ENCODE measurements around the gene SND1. TPM values are rescaled to one million over a fixed set of nuclear protein-coding genes. Genes with fewer than 3 reads are reported as not detected.

SND1 gene
- total RNA-seq, 2 donors from 2014 or later: 91.0 to 111 TPM

DNA sequence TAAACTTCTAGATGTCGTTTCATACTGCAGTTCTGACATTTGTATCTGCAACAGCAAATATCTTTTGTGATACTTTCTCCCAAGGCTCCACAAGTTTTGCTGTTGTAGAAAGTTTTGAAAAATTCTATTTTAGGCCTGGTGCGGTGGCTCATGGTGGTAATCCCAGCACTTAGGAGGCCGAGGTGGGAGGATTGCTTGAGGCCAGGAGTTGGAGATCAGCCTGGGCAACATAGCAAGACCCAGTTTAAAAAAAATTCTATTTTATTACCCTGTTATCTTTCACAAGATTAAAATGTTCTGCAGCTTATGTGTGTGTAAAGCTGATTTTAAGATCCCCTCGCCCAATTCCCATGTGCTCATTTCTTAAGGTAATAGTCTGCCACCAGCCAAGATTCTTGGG lies 1.4 kb downstream of the SND1 start:
- H3K27ac ChIP-seq: no peak overlapping the region
- TF ChIP-seq, protein P1, sequence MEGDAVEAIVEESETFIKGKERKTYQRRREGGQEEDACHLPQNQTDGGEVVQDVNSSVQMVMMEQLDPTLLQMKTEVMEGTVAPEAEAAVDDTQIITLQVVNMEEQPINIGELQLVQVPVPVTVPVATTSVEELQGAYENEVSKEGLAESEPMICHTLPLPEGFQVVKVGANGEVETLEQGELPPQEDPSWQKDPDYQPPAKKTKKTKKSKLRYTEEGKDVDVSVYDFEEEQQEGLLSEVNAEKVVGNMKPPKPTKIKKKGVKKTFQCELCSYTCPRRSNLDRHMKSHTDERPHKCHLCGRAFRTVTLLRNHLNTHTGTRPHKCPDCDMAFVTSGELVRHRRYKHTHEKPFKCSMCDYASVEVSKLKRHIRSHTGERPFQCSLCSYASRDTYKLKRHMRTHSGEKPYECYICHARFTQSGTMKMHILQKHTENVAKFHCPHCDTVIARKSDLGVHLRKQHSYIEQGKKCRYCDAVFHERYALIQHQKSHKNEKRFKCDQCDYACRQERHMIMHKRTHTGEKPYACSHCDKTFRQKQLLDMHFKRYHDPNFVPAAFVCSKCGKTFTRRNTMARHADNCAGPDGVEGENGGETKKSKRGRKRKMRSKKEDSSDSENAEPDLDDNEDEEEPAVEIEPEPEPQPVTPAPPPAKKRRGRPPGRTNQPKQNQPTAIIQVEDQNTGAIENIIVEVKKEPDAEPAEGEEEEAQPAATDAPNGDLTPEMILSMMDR (IDR thresholded peaks at IDR 0.05): no peak
- no peaks in the 10 kb centered on the region for H3K36me3 ChIP-seq
- H3K27me3 ChIP-seq (replicated peaks; ENCODE audit: insufficient read depth): no peaks in the 10 kb centered on the region
- no peak for ATAC-seq (ENCODE audit: insufficient number of reproducible peaks, low FRiP score, low read depth)
- H3K4me1 ChIP-seq (ENCODE audit: control insufficient read depth in 1 of 2, low read depth in 2 of 2): peaks cover 22 to 29% of the 10 kb centered on the region in 2 donors
- no peaks in the 10 kb centered on the region for H3K9me3 ChIP-seq
- DNase-seq (ENCODE audit: low spot score): no peak
- peak overlapping the region; percentile 86 for H3K4me3 ChIP-seq

DNA sequence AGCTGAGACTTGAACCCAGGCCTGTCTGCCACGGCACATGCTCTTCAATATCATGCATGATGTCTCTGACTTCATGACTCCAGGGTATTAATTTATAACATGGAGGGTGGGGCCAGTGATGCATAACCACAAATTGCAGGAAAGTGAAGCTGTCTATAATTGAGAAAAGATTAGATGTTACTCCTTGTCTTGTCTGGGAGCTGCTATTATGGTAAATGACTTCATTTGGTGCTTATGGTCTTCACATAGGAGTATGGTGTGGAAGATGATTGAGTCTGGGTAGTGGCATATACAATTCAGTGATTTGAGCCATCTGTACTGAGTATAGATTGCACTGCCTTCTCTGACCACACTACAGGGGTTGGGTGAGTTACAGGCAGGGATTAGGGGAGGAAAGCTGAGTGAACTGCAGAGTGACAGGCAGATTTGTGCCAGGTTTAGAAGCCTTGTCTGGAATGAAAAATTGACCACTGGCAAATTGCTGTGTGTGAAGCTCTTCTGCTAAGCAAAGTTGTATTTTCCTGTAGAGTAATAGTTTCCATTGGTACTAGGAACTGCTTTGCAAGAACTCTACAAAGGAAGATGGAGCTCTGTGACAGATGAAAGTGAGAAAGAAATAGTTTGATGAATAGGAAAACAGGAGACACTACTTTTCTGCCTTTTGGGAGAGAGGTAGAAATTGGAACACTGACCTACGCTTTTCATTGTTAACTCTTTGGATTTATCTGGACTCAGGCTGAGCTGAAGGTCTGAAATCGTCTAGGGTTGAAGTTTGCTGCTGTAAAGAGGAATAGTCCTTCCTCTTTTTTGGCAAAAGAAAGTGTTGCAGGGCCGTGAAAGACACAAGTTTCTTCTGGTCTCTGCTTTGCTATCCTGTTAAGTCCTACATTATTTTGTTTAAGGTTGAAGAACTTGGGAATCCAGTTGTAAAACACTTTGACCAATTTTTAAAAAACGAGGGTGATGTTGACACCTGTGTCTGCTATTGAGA lies 2.7 kb downstream of the SND1 start:
- ATAC-seq (ENCODE audit: insufficient number of reproducible peaks, low FRiP score, low read depth) (no peak), DNase-seq (ENCODE audit: low spot score) (no peak)
- Histone ChIP-seq H3K4me3 (no peak overlapping the region), H3K4me1 (ENCODE audit: control insufficient read depth in 1 of 2, low read depth in 2 of 2) (peaks cover 22 to 29% of the 10 kb centered on the region in 2 donors), H3K9me3 (no peaks in the 10 kb centered on the region), H3K36me3 (no peaks in the 10 kb centered on the region), H3K27ac (no peak overlapping the region), H3K27me3 (replicated peaks; ENCODE audit: insufficient read depth) (no peaks in the 10 kb centered on the region)
- TF ChIP-seq, protein P1 (IDR thresholded peaks at IDR 0.05): no peak

DNA sequence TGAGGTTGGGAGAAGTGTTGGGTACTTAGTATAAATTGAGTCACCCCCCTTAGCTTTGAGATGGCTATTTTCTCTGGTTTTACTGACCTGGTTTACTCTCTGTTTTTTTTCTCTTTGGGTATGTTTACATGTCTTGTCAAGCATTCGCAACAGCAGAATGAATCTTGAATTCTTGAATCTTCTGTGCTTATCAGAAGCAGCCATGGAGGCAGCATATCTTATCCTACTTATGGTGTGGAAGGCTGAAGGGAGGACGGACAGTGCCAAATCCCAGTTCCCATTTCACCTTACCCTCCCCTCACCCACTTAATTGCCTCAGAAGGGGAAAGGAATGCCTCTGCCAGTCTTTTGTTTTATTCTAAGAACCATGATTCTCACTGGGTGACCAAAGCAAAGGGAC lies 3.7 kb downstream of the SND1 start:
- H3K4me1 ChIP-seq (ENCODE audit: control insufficient read depth in 1 of 2, low read depth in 2 of 2): peaks cover 22 to 29% of the 10 kb centered on the region in 2 donors
- ATAC-seq (ENCODE audit: insufficient number of reproducible peaks, low FRiP score, low read depth): no peak
- H3K36me3 ChIP-seq: no peaks in the 10 kb centered on the region
- H3K4me3 ChIP-seq: no peak overlapping the region
- no peak overlapping the region for H3K27ac ChIP-seq
- TF ChIP-seq, protein P1 (IDR thresholded peaks at IDR 0.05): no peak
- no peaks in the 10 kb centered on the region for H3K27me3 ChIP-seq (replicated peaks; ENCODE audit: insufficient read depth)
- H3K9me3 ChIP-seq: no peaks in the 10 kb centered on the region
- no peak for DNase-seq (ENCODE audit: low spot score)

DNA sequence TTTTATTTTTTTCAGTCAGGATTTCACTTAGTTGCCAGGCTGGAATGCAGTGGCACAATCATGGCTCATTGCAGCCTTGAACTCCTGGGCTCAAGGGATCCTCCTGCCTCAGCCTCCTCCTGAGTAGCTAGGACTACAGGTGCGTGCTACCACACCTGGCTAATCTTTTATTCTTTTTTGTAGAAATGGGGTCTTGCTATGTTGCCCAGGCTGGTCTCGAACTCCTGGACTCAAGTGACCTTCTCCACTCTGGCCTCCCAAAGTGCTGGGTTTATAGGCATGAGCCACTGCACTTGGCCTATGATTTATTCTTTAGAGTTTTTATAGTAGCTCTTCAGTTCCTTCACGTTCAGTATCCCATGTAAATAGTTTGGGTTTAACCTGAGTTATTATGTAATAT lies 5.5 kb downstream of the SND1 start:
- H3K4me1 ChIP-seq (ENCODE audit: control insufficient read depth in 1 of 2, low read depth in 2 of 2): peaks cover 22 to 27% of the 10 kb centered on the region in 2 donors
- no peak for DNase-seq (ENCODE audit: low spot score)

More for the DNA sequence above, 5.5 kb downstream of the SND1 start:
- Histone ChIP-seq H3K27ac (no peak overlapping the region), H3K27me3 (replicated peaks; ENCODE audit: insufficient read depth) (no peaks in the 10 kb centered on the region), H3K9me3 (no peaks in the 10 kb centered on the region), H3K4me3 (no peak overlapping the region), H3K36me3 (no peaks in the 10 kb centered on the region)
- TF ChIP-seq, protein P1 (IDR thresholded peaks at IDR 0.05): no peak
- no peak for ATAC-seq (ENCODE audit: insufficient number of reproducible peaks, low FRiP score, low read depth)
